Measurements from ENCODE around the gene PAQR4.

- TF ChIP-seq CTCF (IDR thresholded peaks at IDR 0.05) (no peak), POLR2AphosphoS5 (IDR thresholded peaks at IDR 0.05) (no peak), POLR2A (IDR thresholded peaks at IDR 0.05) (no peak)
Observed at GRCh38 chr16:2996298-2996697, 27.1 kb downstream of the PAQR4 start.
